RWPE1 (cell line): ENCODE data around the gene SELENOP.
"Not testable (repeated sequence)": the region's sequence is repeated elsewhere in the genome, so short reads cannot be mapped to it uniquely, and the experiment has no call there.

Source experiments
- CTCF ChIA-PET: fragments of 350-600 bp; sonication (Branson Sonifier 250); formaldehyde crosslinking; extraction: SDS; loops from one replicate; lab custom pipeline; 2021; lab: Yijun Ruan, JAX
- POLR2A ChIA-PET: fragments of 400-600 bp; formaldehyde crosslinking; extraction: SDS; loops from one replicate; lab custom pipeline; 2020; ENCODE audit warnings: antibody characterized with exemption; ENCODE audit not compliant: low non-redundant PET; lab: Yijun Ruan, JAX
- DNase-seq: peaks from one replicate; pipeline ENCODE4 v3.0.0; 2012; ENCODE audit warnings: low spot score
- H3K27ac ChIP-seq: fragments of 450-650 bp; 2 replicates; pipeline ENCODE4 v1.5.1; 2017
- TF ChIP-seq, protein P1 (sequence below): fragments of 450-650 bp; conservative IDR thresholded peaks from 2 replicates; pipeline ENCODE4 v1.5.1; 2017; ENCODE audit warnings: low read depth, mild to moderate bottlenecking

The SELENOP gene

GRCh38 chr5:42852826-42853225 is 41.1 kb upstream of the SELENOP start:
- no peak overlapping the region for H3K27ac ChIP-seq
- ChIA-PET POLR2A (no interaction called here), CTCF (interaction anchor here (0.6 to 0.7 kb wide), 2 partner anchors 13 to 26 kb away, joined by 3 read pairs; no protein-coding TSS in a partner anchor)
- no peak for DNase-seq
- TF ChIP-seq, protein P1, sequence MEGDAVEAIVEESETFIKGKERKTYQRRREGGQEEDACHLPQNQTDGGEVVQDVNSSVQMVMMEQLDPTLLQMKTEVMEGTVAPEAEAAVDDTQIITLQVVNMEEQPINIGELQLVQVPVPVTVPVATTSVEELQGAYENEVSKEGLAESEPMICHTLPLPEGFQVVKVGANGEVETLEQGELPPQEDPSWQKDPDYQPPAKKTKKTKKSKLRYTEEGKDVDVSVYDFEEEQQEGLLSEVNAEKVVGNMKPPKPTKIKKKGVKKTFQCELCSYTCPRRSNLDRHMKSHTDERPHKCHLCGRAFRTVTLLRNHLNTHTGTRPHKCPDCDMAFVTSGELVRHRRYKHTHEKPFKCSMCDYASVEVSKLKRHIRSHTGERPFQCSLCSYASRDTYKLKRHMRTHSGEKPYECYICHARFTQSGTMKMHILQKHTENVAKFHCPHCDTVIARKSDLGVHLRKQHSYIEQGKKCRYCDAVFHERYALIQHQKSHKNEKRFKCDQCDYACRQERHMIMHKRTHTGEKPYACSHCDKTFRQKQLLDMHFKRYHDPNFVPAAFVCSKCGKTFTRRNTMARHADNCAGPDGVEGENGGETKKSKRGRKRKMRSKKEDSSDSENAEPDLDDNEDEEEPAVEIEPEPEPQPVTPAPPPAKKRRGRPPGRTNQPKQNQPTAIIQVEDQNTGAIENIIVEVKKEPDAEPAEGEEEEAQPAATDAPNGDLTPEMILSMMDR, result no peak

GRCh38 chr5:42851481-42851880 is 39.8 kb upstream of the SELENOP start:
- no peak for DNase-seq
- H3K27ac ChIP-seq, result no peak overlapping the region
- CTCF ChIA-PET, result interaction anchor here (0.6 kb wide), 1 partner anchor 508 kb away, joined by 3 read pairs; no protein-coding TSS in a partner anchor
- POLR2A ChIA-PET, result no interaction called here
- TF ChIP-seq, protein P1, result no peak

- CTCF ChIA-PET, result no interaction called here
- TF ChIP-seq, protein P1, result no peak
- H3K27ac ChIP-seq, result no peak overlapping the region
- POLR2A ChIA-PET, result no interaction called here
- no peak for DNase-seq
Measured at GRCh38 chr5:42848545-42848944, 36.9 kb upstream of the SELENOP start.

GRCh38 chr5:42844408-42844807 is 32.7 kb upstream of the SELENOP start:
- POLR2A ChIA-PET, H3K27ac ChIP-seq, DNase-seq, CTCF ChIA-PET: not testable (repeated sequence)

DNA sequence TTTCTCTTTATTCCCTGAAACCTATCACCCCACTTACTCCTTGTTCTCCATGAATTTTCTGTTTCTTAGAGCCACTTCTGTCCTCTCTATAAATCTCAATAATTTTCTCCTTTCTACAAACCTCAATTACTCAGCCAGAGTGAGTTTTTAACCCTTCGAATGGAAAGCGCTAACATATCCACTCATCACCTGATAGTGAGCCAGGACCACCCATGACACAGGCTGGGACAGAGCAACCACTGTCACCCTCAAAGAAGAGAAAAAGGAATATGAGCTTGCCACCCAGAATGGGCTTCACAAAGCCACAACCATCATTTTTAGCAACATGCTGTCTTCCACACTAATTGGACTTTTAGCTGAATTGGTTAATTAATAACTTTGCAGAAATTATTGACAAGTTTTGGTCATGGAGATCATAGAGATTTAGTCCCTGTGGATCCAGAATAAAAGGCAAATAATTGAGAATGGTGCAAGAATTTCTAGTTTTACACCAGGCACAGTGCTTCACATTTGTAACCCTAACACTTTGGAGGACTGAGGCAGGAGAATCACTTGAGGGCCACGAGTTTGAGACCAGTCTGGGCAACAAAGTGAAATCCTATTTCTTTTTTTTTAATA is 32.1 kb upstream of the SELENOP start:
- no peak overlapping the region for H3K27ac ChIP-seq
- CTCF ChIA-PET, result interaction anchor here (0.7 kb wide), 1 partner anchor 26 kb away, joined by 5 read pairs; no protein-coding TSS in a partner anchor
- TF ChIP-seq, protein P1, result no peak
- no peak for DNase-seq
- POLR2A ChIA-PET, result no interaction called here

DNA sequence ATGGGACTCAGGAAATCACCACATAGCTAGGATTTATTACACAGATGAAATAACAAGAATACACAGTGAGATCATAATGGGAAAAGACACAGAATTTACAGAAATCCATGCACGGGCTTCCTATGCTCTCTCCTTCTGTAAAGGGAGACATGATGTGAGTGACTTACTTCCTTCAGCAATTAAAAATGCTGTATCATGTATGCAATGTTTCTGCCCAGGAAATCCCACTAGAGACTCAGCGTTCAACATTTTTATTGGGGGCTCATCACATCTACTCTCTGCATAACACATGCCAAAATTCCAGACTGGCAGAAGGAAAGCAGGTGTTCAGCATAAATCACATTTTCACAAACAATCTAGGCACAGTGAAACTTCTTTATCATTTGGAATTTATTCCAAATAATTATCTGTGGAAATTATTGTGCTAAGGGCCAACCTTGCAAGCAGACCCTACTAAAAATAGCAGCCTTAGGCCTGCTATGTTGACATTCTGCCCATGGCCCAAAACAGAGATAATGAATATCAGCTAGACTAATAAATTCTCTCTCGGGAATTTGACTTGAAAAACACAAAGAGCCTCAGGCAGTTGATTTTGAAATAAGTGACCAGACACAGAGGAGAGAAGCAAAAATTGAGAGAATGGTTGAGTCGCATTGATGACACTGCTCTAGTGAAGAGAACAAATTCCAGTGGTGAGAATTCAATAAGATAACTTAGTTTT is 31.4 kb upstream of the SELENOP start:
- POLR2A ChIA-PET, result no interaction called here
- CTCF ChIA-PET, result interaction anchor here (0.7 kb wide), 1 partner anchor 27 kb away, joined by 5 read pairs; no protein-coding TSS in a partner anchor
- TF ChIP-seq, protein P1, result no peak

More for the DNA sequence above, 31.4 kb upstream of the SELENOP start:
- DNase-seq, result no peak
- no peak overlapping the region for H3K27ac ChIP-seq
